ENCODE data around the gene MRPL20.
A peak's percentile ranks its signal among the peaks of the same experiment; 100 is the strongest.
"Not testable (repeated sequence)": the region's sequence is repeated elsewhere in the genome, so short reads cannot be mapped to it uniquely, and the experiment has no call there.

Gene MRPL20

DNA sequence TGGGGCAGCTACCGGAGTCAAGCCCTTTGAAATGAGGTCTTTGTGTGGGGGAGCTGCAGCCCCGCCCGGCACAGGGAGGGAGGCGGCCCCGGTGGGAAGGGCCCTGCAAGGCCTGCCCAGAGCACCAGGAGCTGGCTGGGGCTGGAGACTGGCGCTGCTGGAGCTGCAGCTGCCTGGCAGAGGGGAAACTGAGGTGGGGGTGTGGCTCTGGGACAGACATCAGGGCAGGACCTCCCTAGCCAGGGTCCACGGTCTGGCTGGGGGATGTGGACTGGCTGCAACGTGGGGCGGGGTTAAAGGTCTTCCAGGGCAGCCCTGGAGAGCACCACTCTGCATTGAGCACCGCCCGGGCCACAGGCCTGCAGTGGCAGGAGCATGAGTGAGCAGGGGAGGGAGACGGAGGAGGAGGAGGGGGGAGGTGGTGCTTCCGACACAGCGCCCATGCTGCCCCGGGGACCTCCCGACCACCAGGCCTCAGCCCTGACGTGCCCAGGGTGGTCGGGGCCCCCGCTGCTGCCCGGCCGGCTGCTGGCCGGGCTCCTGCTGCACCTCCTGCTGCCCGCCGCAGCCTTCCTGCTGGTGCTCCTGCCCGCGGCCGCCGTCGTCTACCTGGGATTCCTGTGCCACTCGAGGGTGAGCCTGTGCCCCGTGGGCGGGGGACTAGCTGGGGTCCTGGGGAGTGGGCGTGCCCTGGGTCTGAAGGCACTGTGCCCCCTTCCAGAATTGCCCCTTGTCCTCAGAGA, 18.8 kb upstream of the MRPL20 start:
- DNase-seq: no peak

DNA sequence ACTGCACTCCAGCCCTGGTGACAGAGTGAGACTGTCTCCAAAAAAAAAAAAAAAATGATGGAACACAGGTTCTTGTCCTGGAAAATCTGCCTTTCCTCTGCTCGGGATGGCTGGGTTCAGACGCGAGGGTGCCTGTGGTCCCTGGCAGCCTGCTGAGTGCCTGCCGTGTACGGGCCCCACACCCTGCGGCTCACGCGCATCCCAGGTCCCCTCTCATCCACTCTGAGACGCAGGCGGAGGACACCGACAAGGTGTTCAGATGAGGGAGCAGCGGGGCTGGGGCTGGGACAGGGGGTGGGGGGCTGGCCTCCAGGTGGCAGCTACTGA, 18.3 kb upstream of the MRPL20 start:
- no peak for DNase-seq

DNA sequence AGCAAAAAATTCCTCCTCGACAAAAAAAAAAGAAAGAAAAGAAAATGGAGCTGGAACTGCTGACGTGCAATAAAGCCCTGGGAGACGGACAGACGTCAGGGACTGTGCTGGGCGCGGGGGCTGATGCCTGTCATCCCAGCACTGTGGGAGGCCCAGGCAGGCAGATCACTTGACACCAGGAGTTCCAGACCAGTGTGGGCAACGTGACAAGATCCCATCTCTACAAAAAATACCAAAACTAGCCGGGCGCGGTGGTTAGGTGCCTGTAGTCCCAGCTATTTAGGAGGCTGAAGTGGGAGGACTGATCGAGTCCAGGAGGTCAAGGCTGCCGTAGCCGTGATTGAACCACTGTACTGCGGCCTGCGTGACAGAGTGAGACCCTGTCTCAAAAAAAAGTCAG, 17.6 kb upstream of the MRPL20 start:
- DNase-seq: no peak

- no peak for DNase-seq
Measured at GRCh38 chr1:1423245-1423597, 16.1 kb upstream of the MRPL20 start.

GRCh38 chr1:1422465-1423244, 15.6 kb upstream of the MRPL20 start:
- no peak for DNase-seq

GRCh38 chr1:1421907-1422464, 14.9 kb upstream of the MRPL20 start:
- DNase-seq: no peak

DNA sequence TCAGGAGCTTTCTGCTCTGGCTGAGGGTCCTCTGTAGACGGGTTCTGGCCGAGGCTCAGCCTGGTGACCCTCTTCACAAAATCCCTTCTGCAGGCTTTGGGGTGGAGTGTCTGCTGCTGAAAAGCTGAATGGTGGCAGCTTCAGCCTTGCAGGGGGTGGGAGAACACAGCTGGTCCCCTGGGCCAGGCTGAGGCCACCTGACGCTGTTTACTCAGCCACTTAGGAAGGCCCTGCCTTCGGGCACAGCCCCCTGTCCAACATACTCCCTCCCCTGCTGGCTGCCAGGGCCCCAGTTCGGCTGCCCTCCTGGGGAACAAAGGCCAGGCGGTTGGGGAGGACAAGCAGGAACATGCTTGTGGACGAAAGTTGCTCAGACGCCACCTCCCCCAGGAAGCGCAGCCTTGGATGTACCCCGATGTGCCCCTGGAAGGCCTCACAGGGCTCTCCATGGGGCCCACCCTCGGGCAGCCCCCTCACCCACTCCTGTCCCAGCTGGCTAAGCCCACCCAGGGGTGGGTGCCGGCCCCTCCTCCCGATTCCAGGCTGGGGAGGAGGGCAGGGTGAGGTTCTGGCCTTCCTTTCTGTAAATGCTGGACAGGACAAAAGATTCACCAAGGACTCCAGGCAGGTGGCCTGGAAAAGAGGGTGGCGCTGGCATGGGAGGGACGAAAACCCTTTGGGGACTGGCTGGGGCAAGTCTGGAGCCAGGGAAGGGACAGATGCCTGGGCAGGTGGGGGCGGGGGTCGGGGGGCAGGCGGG, 14.2 kb upstream of the MRPL20 start, which contains the start of gene ANKRD65:
Gene ANKRD65 (minus strand): TSS at position 130 of the 760 bp plus-strand sequence. CDS start 271 bp downstream, outside the sequence.
- no peak for DNase-seq

DNA sequence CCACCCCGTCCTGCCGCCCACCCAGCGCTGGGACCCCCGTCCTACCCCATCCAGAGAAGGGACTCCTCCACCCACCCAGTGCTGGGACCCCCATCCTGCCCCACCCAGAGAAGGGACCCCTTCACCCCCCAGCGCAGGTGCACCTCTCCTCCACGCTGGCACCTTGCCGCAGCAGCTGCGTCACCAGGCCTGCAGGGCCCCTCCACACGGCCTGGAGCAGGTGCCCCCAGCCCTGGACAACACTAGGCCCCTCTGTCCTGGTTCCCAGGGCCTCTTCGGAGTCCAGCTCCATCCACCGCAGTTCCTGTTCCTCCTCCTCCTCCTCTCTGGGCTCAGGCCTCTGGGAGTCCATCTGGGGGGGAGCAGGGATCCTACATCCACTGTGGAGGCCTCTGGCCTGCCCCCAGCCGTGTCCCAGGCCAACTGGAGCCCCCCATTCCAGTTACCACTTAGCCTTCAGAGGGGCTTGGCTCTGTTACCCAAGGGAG, 13.6 kb upstream of the MRPL20 start:
- DNase-seq: no peak

DNA sequence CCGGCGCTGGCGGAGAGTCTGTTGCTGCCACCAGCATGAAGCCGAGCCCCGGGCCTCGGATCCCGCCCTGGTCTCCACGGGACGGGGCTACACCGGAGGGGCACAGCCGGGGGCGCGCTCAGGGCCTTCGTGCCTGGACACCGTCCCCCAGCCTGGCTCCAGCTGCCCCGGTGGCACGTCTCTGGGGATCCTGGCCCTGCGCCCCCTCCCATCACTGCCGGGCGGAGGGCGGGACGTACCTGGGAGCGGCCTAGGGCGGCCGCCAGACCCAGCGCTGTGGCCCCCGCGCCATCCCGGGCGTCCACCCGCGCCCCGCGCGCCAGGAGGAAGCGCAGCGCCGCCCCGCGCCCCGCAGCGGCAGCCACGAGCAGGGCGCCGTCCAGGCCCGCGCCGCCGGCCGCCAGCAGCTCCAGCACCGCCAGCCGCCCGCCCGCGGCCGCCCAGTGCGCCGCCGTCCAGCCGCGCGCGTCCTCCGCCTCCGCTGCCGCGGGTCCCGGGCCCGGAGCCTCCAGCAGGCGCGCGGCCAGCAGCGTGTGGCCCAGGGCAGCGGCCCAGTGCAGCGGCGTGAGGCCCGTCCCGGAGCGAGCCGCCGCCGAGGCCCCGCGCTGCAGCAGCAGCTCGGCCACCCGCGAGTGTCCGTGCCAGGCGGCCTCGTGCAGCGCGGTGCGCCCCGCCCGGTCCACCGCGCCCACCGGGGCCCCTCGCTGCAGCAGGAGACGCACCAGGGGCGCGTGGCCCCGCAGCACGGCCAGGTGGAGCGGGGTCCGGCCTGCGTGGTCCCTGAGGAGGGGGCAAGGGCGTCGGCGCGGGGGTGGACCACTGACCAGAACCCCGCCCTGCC, 12.9 kb upstream of the MRPL20 start:
- DNase-seq: peak in 3 of 4 experiments; percentile 23 to 72 (median 49)

GRCh38 chr1:1419363-1419812, 12.3 kb upstream of the MRPL20 start:
- DNase-seq: no peak

- DNase-seq: no peak
Measured at GRCh38 chr1:1418464-1419362, 11.6 kb upstream of the MRPL20 start.

GRCh38 chr1:1417825-1418463, 10.9 kb upstream of the MRPL20 start:
- DNase-seq: not testable (repeated sequence)

DNA sequence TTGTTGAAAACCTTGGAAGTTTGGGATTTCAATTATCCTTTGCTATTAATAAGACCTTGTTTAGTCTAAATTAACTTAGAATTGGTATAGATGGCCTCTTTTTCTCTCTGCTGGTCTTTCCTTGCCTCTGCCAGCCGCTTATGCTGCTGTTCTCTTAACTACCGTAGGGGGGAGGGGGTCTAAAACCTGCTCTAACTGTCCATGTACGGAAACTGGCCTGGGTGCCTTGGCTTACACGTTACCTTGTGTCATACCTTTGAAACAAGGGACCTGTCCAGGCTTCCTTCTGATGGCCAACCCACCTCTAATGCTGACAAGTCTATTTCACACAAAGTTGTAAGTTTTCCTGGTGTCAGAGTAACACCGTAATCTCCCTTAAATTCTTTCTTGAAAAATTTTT, 10.3 kb upstream of the MRPL20 start:
- DNase-seq: not testable (repeated sequence)

- DNase-seq: no peak
Measured at GRCh38 chr1:1415751-1416150, 8.7 kb upstream of the MRPL20 start.

GRCh38 chr1:1412311-1412902, 5.3 kb upstream of the MRPL20 start:
- not testable (repeated sequence) for DNase-seq

- DNase-seq: no peak
Measured at GRCh38 chr1:1411626-1412025, 4.5 kb upstream of the MRPL20 start.

DNA sequence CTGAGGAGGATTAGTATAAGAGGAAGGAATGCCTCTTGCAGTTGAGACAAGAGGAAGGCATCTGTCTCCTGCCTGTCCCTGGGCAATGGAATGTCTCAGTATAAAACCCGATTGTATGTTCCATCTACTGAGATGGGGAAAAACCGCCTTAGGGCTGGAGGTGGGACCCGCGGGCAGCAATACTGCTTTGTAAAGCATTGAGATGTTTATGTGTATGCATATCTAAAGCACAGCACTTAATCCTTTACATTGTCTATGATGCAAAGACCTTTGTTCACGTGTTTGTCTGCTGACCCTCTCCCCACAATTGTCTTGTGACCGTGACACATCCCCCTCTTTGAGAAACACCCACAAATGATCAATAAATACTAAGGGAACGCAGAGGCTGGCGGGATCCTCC, 3.1 kb upstream of the MRPL20 start:
- DNase-seq: not testable (repeated sequence)

DNA sequence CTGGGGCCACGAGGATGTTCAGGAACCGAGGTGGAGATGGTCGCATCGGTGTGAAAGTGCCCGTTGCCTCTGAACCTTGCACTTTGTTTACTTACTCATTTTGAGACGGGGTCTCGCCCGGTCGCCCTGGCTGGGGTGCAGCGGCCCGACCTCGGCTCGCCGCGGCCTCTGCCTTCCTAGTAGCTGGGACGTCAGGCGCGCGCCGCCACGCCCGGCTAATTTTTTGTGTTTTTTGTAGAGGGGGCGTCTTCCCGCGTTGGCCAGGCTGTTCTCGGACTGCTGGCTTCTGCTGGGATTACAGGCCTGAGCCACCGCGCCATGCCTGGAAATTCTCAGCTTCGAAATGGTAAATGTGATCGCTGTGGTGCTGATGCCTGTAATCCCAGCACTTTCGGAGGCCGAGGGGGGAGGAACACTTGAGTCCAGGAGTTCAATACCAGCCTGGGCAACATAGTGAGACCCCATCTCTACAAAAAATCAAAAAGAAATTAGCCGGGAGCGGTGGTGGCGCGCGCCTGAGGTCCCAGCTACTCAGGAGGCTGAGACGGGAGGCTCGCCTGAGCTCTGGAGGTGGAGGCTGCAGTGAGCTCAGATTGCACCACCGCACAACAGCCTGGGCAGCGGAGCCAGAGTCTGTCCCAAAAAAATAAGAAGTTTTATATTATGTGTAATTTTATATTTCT, 684 bp upstream of the MRPL20 start:
- peak; percentile 29 to 62 (median 43) for DNase-seq
